Thoracic aorta (tissue), 2 donors: ENCODE measurements around the gene HPCAL4. TPM values are rescaled to one million over a fixed set of nuclear protein-coding genes. Genes with fewer than 3 reads are reported as not detected.

Source experiments
- ATAC-seq: fragments of 150-250 bp; one replicate; pipeline ENCODE4 v1.8.0; 2017; ENCODE audit warnings: low read depth; ENCODE audit not compliant: insufficient number of reproducible peaks, low FRiP score
- DNase-seq: peaks from one replicate; pipeline ENCODE4 v3.0.0-alpha.2; 2020; ENCODE audit warnings: low spot score
- H3K27ac ChIP-seq, 2 donors: fragments of 200-600 bp; sonication (generic); 1 replicate in 1 of 2; 2 replicates in 1 of 2; pipeline ENCODE4 v1.5.1; 2016; ENCODE audit warnings: mild to moderate bottlenecking in 2 of 2, moderate library complexity in 2 of 2
- H3K27me3 ChIP-seq: fragments of 200-600 bp; sonication (generic); replicated peaks from 2 replicates; pipeline ENCODE4 v1.6.0; 2016; ENCODE audit warnings: mild to moderate bottlenecking; ENCODE audit not compliant: insufficient read depth
- H3K36me3 ChIP-seq: fragments of 200-600 bp; sonication (generic); one replicate; pipeline ENCODE4 v1.5.1; 2016
- H3K4me1 ChIP-seq, 2 donors: fragments of 200-600 bp; sonication (generic); 1 replicate in 1 of 2; 2 replicates in 1 of 2; pipeline versions ENCODE4 v1.5.1 to v1.6.0; 2016; ENCODE audit warnings: low read depth in 2 of 2, mild to moderate bottlenecking in 1 of 2; ENCODE audit not compliant: control insufficient read depth in 1 of 2
- H3K4me3 ChIP-seq: fragments of 200-600 bp; sonication (generic); 2 replicates; pipeline ENCODE4 v1.5.1; 2016; ENCODE audit warnings: mild to moderate bottlenecking
- H3K9me3 ChIP-seq: fragments of 200-600 bp; sonication (generic); 2 replicates; pipeline ENCODE4 v1.5.1; 2016
- total RNA-seq, 2 donors: library from RNA; depleted of rRNA; stranded (reverse); fragments of >200 nt; gene quantifications; one replicate each; pipeline versions ENCODE4 v1.1.0 to v1.2.3, GENCODE V29; 2016
- TF ChIP-seq, protein P1 (sequence below): fragments of 200-600 bp; sonication (generic); IDR thresholded peaks from one replicate; pipeline ENCODE4 v1.5.1; 2019; ENCODE audit warnings: antibody characterized with exemption

HPCAL4 gene
- total RNA-seq, 2 donors from 2014 or later, result 0.35 TPM; not detected in 1

DNA sequence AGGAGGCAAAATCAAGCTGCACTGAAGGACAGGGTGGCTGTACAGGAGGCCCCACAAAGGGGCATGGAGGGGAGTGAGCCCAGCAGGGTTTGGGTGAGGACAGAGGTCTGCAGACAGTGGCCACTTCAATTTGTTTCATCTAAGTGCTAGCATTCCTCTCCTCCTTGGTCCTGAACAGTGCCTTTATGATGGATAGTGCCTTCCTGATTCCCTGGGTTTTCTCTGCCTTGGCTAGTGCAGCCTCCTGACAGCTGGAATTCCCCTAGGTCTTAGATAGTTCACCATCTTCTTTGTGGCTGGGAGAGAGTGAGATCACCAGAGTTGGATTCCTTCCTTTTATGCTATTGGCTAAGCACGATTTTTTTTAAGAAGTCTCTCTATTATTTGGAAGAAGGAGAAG lies 3.8 kb upstream of the HPCAL4 start:
- no peaks in the 10 kb centered on the region for H3K36me3 ChIP-seq
- TF ChIP-seq, protein P1, sequence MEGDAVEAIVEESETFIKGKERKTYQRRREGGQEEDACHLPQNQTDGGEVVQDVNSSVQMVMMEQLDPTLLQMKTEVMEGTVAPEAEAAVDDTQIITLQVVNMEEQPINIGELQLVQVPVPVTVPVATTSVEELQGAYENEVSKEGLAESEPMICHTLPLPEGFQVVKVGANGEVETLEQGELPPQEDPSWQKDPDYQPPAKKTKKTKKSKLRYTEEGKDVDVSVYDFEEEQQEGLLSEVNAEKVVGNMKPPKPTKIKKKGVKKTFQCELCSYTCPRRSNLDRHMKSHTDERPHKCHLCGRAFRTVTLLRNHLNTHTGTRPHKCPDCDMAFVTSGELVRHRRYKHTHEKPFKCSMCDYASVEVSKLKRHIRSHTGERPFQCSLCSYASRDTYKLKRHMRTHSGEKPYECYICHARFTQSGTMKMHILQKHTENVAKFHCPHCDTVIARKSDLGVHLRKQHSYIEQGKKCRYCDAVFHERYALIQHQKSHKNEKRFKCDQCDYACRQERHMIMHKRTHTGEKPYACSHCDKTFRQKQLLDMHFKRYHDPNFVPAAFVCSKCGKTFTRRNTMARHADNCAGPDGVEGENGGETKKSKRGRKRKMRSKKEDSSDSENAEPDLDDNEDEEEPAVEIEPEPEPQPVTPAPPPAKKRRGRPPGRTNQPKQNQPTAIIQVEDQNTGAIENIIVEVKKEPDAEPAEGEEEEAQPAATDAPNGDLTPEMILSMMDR, result no peak

GRCh38 chr1:39694026-39694425 lies 2.8 kb upstream of the HPCAL4 start:
- Histone ChIP-seq H3K27me3 (peaks cover 6% of the 10 kb centered on the region), H3K9me3 (no peaks in the 10 kb centered on the region), H3K4me3 (no peak overlapping the region), H3K4me1 (peaks cover 14 to 22% of the 10 kb centered on the region in 2 donors), H3K27ac (no peak overlapping the region), H3K36me3 (no peaks in the 10 kb centered on the region)
- no peak for DNase-seq
- no peak for ATAC-seq
- TF ChIP-seq, protein P1, result no peak

More for the DNA sequence above, 3.8 kb upstream of the HPCAL4 start:
- Histone ChIP-seq H3K9me3 (no peaks in the 10 kb centered on the region), H3K4me3 (no peak overlapping the region), H3K27me3 (no peaks in the 10 kb centered on the region), H3K4me1 (peaks cover 14 to 22% of the 10 kb centered on the region in 2 donors), H3K27ac (no peak overlapping the region)
- ATAC-seq, result no peak
- no peak for DNase-seq

DNA sequence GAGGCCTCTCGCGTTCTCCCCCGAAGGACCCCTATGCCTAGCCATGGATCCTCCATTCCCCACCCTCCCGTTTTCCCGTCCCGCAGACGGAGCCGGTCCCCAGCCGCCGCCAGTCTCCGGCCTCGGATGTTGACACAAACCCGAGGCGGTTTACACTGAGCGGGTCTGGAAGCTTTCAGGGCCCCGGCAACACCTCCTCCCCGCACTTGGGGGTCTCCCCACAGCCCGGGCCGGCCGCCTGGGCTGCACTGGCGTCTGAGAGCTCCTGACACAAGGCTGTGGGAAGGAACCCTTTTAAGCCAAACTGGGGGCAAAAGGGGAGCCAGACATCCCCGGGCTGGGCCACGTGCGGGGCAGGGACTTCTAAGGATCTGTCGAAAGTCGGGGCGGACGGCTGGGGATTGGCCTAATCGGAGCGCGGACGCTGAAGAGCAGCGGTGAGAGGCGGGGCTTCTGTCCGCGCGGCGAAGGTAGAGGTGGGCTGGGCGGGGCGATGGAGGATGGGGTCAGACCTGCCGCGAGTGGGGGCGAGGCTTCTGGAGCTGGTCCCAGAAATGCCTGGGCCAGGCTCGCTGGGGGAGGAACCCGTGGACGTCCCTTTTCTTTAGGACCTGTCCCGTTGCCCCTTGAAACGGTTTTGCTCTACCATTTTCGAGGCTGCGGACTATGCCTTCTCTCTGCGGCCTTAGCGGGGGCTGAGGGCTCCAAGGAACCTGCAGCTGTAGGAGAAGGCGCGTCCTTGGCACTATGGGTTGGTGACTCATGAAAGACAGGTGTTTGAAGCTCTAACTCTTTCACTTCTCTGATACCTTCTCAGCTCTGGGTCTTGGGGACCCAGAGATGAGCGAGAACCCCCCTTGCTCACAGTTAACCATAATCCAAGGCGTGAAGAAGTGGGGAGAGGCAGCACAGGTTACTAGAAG lies 1.2 kb upstream of the HPCAL4 start:
- Histone ChIP-seq H3K27ac (no peak overlapping the region), H3K4me1 (peaks cover 14 to 22% of the 10 kb centered on the region in 2 donors), H3K9me3 (no peaks in the 10 kb centered on the region), H3K4me3 (peak overlapping the region; percentile 73), H3K36me3 (no peaks in the 10 kb centered on the region), H3K27me3 (peaks cover 6% of the 10 kb centered on the region)
- ATAC-seq, result no peak
- TF ChIP-seq, protein P1, result no peak
- no peak for DNase-seq

DNA sequence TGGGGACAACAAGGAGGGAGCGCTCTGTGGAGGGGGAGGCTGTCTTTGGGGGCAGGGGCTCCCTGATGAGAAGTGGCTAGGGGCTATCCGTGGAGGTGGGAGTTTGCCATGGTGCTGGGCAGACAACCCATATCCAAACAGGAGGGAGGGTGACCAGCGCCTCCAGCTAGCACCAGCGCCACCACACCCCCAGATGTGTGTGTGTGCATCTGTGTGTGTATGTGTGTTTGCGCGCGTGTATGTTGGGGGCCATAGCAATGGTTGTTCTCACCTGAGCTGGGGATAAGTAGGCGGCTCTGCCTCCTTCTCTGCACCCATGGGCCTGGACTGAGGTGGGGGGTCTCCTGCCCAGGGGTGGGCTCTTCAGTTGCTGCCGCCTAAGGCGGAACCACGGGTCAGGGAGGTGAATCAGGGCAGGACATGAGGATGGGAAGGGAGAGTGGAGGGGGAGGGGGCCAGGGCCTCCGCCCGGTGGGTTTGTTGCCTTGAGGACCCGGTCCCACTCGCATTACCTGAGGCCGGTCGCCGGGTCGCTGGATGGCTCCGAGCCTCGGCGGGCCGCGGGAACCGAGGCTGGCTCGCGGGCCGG lies 345 bp downstream of the HPCAL4 start:
- Histone ChIP-seq H3K27ac (no peak overlapping the region), H3K27me3 (peaks cover 6% of the 10 kb centered on the region), H3K9me3 (no peaks in the 10 kb centered on the region), H3K36me3 (no peaks in the 10 kb centered on the region), H3K4me3 (peak overlapping the region; percentile 73), H3K4me1 (peaks cover 14 to 22% of the 10 kb centered on the region in 2 donors)
- DNase-seq, result no peak
- ATAC-seq, result no peak
- TF ChIP-seq, protein P1, result no peak

DNA sequence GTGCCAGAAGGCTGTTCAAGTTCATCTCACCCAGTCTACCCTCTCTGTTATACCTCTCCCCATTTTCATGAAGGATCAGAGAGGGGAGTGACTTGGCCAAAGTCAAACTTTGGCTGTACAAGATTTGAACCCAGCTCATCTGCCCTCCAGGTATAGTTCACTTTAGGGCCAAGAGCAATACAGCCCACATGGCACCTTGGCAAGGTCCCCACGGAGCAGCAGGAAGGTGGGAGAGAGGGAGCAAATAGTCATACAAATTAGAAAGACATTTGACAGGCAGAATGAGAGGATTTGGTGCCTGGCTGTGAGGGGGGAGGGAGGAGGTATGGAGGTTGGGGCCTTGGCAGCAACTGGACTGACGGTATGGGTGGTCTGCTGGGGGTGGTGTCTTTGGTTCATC lies 1.0 kb downstream of the HPCAL4 start:
- Histone ChIP-seq H3K4me3 (no peak overlapping the region), H3K4me1 (peaks cover 14 to 22% of the 10 kb centered on the region in 2 donors), H3K27me3 (peaks cover 6% of the 10 kb centered on the region), H3K9me3 (no peaks in the 10 kb centered on the region), H3K27ac (no peak overlapping the region), H3K36me3 (no peaks in the 10 kb centered on the region)
- TF ChIP-seq, protein P1, result no peak
- ATAC-seq (no peak), DNase-seq (no peak)
